GM03348 (cell line): ENCODE data around the gene CYP51A1.
"Not testable (repeated sequence)": the region's sequence is repeated elsewhere in the genome, so short reads cannot be mapped to it uniquely, and the experiment has no call there.

ENCODE experiments used
- DNase-seq: peaks from one replicate; pipeline ENCODE4 v3.0.0; 2012; ENCODE audit warnings: low spot score

Gene CYP51A1

DNA sequence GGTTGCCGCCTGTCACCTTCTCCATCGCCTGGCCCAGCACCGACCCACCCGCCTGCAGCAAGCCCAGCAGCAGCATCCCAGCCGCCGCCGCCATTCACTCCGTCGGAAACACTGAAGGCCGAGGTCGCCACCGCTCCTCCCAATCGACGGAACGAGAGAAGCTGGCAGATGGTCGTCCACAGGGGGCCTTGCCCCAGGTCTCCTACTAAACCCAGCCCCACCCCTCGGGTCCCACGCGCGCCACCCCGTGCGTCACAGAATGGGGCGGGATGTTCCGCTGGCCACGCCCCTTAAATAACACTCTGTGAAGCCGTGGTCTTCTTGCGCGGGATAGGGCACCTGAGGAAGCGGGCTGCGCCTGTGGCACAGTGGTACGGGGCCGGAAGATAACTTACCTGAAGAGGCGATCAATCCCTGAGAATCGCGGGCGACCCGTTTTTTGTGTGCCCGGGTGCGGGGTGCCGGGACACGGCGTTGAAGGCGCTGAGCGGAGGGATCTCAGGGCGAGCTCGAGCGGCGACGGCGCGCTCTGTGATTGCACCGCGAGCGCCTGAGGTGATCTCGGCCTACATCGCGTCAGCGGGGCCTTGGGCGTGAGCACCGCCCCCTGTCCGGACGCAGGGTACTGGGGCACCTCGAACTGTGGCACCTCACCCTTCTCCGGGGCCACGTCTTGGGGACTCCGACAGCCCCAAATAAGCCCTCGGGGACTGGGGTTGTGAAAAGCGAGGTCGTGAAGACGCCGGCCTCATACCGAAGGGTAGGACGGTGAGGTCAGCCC is at the start of gene CYP51A1:
CYP51A1 (minus strand) TSS at position 207 of the 781 bp plus-strand sequence; CDS start at position 94, 113 bp downstream.
- peak; percentile 95 for DNase-seq

DNA sequence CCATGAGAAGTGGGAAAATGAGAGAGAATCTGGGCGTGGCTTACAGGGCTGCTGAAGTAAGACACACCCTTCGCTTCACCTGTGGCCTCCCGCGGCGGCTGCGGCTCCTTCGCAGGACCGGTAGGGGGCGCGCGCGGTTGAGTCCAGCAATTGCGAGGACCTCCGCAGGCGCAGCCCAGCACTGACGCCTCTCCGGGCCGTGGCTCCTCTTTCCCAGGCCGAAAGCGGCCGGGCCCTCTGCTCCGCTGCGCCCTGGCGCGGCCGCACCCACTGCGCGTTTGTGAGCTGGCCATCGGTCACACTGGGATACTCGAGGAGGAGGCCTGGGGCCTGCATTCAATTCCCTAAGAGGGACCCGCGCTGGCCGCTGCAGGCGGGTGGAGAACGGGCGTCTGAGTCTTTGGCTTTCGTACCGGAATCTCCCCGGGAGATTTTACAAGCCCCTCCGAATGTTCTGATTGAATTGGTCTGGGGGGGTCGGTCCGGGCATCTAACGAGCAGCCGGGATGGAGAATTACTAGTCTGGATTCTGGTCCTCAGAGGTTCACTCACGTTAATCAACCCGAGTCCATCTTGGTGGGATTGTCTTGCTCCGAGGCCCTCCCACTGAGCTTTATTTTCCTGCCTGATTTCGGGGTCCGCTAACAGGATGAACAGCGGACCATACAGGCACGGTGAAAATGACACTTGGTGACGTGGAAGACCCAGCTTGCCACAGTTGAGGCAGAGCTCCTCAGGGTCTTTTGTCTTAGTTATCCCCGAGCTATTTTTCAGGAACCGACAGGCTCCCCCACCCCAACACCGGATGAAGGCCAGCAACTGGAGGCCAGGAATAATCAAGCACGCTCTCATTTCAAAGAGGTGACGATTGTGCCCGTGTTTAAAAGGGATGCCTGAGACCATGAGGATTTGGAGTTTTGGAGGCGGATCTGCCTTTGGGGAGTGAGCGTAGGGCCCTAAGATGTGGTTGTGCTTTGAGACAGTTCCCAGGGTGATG is 44.9 kb upstream of the CYP51A1 start, which contains the start of gene LRRD1:
LRRD1 (minus strand) TSS at position 215 of the 997 bp plus-strand sequence. CDS start 13,940 bp downstream, outside the sequence.
- DNase-seq, result peak; percentile 94

DNA sequence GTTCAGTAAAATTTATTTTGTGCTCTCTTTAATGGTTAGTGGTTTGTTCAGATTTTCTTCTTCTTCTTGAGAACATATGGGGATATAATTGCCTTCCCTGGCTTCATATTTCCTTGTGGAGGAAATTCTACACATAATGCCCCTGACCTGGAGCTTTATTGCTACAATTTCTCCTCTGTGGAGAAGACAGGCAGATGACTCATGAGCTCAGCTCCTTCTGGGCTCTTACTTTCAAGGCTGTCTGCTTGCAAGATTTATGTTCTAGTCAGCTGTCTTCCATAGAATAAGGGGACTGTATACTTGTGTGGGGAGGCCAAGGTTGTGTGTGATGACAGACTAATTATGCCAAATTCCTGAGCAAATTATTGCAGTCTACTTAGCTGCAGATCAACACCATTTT is 43.1 kb upstream of the CYP51A1 start:
- peak; percentile 20 for DNase-seq

DNA sequence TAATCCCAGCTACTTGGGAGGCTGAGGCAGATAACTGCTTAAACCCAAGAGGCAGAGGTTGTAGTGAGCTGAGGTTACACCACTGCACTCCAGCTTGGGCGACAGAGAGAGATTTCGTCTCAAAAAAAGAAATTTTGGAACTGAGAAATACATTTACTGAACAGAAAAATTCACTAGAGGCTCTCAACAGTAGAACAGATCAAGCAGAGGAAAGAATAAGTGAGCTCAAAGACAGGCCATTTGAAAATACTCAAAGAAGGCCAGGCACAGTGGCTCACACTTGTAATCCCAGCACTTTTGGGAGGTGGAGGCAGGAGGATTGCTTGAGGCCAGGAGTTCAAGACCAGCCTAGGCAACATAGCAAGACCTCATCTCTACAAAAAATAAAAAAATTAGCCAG is 35.3 kb upstream of the CYP51A1 start:
- DNase-seq, result not testable (repeated sequence)

DNA sequence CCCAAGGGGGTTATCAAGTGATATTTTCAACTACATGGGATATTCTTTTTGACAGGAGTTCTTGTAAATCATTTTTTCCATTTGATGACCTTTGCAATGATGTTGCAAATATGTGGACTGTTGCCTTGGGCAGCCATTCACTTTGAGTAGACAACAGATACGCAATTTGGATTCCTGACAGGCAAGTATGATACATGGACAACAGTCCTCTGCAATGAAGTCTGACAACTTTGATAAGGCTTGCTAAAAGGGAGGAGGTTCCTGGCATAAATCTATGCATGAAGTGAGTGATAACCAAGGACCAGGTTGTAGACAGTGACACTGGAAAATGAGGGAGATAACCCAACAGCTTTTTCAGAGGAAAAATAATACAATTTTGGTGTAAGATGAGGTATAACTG is 27.0 kb upstream of the CYP51A1 start:
- no peak for DNase-seq

DNA sequence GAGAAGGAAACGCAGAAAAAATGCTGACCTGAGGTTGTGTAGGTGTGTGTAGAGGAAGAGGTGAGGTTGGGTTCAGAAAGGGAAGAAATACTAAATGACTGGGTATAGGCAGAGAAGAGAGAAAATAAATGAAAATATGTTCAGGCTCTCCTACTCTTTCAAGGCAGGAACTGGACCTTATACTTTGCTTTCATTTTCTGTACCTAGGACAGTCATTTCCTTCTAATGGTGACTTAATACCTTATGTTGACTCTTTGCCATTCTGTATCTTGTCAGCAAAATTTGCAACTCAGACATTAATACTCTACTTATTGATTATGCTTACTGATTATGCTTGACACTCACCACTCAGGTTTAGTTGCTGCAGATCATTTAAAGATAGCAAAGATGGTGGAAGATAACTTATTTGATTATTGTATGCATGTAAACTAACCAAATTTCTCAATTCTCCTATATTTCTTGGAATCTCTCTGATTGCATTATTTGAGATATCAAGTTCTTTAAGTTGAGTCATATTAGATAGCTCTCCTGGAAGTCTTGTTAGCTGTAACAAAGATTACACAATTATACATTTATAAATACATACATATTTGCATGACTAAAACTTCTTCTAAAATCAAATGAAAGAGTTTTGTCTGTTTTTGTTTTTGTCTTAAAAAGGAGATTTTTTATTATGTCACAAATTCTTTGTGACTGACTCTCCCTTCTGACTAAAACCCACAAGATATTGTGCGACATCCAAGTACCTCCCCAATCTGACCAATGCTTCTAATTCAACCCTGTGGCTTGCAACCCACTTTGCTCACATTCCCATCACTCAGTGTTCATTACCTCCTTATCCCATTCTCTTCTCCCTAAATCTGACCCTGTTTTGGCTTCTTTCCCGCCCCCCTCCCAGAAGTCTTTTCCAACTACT is 24.6 kb upstream of the CYP51A1 start:
- DNase-seq, result peak; percentile 88

DNA sequence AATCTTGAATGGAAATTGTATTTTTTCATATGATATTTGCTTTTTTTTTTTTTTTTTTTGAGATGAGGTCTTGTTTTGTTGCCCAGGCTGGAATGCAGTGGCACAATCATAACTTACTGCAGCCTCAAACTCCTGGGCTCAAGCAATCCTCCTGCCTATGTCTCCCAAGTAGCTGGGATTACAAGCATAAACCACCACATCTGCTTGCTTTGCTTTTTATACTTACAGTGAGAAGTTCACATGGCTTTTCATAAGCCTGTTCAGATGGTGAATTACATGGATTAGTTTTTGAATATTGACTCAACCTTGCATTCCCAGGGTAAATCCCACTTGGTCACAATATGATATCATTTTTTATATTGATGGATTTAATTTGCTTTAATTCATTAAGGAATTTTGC is 22.7 kb upstream of the CYP51A1 start:
- DNase-seq, result no peak

DNA sequence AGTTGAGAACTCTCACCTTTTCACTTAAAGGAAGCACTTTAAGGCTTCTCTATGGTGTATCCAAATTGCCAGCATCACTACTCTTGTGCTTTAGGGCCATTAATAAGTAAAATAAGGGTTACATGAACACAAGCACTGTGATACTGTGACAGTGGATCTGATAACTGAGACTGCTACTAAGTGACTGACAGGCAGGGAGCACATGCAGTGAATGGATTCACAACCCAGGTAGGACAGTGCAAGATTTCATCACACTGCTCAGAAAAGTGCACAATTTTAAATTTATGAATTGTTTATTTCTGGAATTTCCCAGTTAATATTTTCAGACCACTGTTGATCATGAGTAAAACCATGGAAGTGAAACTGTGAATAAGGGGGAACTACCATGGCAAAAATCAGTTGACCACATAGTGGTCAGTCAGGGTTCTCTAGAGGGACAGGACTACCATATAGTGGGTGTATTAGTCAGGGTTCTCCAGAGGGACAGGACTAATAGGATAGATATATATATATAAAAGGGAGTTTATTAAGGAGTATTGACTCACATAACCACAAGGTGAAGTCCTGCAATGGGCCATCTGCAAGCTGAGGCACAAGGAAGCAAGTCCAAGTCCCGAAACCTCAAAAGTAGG is 20.9 kb upstream of the CYP51A1 start:
- DNase-seq, result no peak

DNA sequence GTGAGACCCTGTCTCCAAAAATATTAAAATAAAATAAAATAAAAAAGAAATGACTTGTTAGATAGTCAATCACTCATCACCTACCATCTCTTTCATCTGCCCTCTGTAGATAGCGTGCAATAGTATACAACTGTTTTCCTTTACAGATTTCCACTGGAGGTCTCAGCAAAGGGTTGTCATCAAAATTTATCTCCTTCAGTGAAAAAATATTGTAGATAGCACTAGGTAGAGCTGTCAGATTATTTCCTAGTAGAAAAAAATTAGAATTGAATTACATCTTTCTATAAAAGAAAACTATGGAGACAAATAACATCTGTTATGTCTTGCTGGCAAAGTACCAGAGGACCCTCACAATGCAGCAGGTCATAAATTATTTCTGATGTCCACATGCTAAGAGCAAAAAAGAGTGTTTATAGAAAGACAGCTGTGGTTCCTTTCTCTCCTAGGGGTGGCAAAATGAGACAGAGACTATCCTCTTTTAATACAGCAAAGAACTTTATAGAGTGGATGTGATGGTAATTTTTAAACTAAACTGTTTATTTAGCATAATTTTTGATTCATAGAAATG is 16.3 kb upstream of the CYP51A1 start:
- DNase-seq, result no peak

DNA sequence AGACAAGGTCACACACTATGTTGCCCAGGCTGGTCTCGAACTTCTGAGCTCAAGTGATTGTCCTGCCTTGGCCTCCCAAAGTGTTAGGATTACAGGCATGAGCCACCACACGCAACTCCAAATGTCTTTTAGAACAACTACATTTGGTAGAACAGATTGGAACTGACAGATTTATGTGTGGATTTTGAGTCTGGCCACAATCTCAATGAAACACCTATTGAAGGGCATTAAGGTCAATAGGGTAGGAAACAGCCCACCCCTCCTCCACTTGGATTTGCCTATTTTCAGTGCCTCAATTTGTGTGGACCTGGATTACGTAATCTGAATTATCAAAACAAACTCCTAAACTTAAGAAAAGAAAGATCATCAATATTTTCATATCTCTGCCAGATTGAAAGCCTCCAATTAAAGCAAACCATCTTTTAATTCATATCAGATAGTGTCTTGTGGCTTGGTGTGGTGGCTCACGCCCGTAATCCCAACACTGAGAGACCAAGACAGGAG is 15.5 kb upstream of the CYP51A1 start:
- DNase-seq, result no peak

DNA sequence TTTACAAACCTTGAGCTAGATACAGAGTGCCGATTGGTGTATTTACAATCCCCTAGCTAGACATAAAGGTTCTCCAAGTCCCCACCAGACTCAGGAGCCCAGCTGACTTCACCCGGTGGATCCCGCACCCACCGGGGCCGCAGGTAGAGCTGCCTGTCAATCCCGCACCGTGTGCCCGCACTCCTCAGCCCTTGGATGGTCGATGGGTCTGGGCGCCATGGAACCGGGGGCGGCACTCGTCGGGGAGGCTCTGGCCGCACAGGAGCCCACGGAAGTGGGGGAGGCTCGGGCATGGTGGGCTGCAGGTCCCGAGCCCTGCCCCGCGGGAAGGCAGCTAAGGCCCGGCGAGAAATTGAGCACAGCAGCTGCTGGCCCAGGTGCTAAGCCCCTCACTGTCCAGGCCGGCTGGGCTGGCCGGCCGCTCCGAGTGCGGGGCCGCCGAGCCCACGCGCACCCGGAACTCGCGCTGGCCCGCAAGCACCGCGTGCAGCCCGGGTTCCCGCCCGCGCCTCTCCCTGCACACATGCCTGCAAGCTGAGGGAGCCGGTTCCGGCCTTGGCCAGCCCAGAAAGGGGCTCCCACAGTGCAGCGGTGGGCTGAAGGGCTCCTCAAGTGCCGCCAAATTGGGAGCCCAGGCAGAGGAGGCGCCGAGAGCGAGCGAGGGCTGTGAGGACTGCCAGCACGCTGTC is 9.1 kb upstream of the CYP51A1 start:
- DNase-seq, result not testable (repeated sequence)

DNA sequence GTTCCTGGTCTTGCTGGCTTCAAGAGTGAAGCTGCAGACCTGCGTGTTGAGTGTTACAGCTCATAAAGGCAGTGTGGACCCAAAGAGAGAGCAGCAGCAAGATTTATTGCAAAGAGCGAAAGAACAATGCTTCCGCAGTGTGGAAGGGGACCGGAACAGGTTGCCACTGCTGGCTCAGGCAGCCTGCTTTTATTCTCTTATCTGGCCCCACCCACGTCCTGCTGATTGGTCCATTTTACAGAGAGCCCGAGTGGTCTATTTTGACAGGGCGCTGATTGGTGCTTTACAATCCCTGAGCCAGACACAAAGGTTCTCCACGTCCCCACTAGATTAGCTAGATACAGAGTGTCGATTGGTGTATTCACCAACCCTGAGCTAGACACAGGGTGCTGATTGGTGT is 8.5 kb upstream of the CYP51A1 start:
- DNase-seq, result not testable (repeated sequence)

DNA sequence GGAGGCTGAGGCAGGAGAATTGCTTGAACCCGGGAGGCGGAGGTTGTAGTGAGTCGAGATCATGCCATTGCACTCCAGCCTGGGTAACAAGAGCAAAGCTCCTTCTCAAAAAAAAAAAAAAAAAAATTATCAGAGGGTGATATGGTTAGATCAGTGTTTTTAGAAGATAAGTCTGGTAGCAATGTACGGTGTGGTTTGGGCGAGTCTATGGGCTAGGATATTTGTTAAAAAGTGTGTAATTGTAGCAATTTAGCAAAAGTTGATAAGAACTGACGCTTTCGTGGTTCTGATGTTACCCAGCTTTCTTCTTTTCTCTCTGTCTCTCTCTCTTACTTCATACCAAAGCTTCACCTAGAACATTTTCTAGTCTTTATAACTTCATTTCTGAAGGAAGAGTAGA is 6.9 kb upstream of the CYP51A1 start:
- no peak for DNase-seq

DNA sequence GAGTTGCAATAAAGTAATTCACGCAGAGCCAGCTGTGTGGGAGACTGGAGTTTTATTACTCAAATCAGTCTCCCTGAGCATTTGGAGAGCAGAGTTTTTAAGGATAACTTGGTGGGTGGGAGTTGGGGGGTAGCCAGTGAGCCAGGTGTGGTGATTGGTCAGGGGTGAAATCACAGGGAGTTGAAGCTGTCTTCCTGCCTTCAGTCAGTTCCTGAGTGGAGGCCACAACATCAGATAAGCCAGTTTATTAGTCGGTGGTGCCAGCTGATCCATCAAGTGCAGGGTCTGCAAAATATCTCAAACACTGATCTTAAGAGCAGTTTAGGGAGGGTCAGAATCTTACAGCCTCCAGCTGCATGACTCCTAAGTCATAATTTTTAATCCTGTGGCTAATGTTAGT is 3.3 kb upstream of the CYP51A1 start:
- no peak for DNase-seq

DNA sequence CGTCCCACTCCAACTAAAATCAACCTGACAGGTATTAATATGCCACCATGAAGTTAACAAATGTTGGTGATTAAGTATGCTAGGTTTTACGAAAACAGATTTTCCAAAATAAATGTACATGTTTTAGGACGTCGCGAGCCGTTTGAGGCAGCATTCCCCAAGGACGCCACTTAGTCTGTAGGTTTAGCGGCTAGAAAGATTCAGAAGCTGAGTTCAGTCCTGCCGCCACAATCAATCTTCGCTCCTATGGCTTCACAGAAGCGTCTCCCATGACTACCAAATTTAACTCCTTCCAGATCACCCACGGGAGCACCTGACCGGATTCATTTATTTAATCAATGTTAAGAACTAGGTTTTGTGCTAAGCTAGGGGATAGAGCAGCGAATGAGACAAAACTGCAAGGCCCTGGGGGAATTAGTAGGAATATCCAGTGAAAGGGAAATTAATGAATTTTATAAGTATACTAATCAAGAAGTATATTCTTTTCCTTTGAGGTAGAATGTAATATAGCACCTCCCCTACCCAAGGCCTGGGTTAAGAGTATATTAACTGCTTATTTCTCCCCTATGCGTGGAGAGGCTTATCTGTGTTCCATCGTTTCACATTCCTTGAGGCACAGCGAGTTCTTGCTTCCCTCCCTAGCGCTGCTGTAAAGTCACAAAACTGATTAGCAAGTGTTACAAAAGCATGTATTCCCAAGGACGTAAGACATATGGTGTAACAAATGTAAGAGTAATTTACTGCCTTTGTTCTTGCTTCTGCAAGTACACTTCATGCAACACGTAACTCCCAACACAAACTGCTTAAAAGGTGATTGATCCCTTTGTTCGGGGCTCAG is 994 bp upstream of the CYP51A1 start:
- DNase-seq, result peak; percentile 12

DNA sequence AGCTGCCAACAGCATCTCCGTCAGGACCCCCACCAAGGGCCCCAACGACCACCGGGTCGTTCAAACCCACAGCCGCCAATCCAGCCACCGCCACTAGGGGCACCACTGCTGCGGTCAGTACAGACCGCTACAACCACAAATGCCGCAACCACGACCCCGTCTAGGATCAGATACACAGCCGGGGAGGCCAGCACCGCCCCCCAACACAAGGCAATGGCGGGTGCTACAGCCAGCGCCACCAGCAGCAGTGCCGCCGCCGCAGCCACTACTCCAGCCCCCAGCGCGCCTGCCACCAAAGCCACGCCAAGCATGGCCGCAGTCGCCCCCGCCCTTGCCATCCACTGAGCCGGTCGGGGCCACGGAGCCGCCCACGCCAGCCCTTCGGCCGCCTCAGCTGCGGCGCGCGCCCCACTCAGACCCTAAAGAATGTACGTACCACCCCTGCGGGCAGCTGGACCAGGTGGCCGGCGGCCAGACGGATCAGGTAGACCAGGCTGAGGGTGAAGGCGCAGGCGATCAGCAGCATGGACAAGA is 473 bp downstream of the CYP51A1 start:
- DNase-seq, result peak; percentile 78

DNA sequence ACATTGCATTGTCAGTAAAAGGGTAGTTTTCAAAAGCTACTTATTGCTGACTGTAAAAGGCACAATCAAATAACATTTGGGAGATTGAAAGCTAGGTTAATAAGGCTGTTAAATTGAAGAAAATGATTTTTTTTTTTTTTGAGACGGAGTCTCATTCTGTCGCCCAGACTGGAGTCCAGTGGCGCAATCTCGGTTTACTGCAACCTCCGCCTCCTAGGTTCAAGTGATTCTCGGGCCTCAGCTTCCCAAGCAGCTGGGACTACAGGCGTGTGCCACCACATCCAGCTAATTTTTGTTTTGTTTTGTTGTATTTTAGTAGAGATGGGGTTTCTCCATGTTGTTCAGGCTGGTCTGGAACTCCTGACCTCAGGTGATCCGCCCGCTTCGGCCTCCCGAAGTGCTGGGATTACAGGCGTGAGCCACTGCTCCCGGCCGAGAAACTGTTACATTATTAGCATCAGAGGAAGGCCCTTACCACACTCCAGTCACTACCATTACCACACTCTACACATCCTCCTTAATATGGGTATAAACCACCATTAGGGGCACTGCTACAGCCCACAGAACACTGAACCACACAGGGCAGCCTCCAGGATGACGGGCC is 1.0 kb downstream of the CYP51A1 start:
- no peak for DNase-seq

DNA sequence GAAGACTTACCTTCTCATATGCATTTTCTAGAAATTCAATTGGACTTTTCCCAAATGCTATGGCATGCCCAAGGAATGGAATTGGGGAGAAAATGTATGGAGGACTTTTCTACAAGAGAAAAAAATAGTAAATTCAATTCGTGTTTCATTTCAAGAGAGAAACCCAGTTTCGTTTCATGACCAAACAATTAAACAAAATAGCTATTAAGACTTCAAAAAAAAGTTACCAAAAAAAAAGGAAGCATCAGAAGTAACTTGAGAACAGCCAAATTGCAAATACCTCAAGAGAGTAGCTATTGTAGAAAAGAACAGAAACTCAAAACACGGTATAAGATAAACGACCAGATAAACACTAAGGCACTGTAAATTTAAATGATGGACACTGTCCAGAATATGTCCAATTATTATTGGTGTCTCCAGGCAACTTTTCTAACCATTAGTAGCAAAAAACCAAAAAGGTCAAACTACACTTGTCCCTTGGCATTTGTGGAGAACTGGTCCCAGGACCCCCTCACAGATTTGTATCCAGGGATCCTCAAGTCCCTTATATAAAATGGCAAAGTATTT is 2.4 kb downstream of the CYP51A1 start:
- DNase-seq, result no peak
